IMR-90 (cell line): Measurements from ENCODE around the gene TDRD6. TPM values are rescaled to one million over a fixed set of nuclear protein-coding genes. Genes with fewer than 3 reads are reported as not detected.
A peak's percentile ranks its signal among the peaks of the same experiment; 100 is the strongest.

ENCODE experiments used
- ATAC-seq: fragments of 200-7000 bp; cut with Tn5 transposase; 2 replicates; pipeline ENCODE4 v1.9.1; 2020; ENCODE audit warnings: low read depth, mild to moderate bottlenecking, moderate library complexity
- BruUV-seq: library from RNA; stranded (reverse); fragments of 400-500 nt; replicated peaks from 2 replicates; lab custom pipeline; 2021; lab: Mats Ljungman, UMichigan
- CTCF ChIA-PET: fragments of 300-600 bp; formaldehyde crosslinking; extraction: SDS; loops from one replicate; lab custom pipeline; 2021; ENCODE audit warnings: antibody characterized with exemption; lab: Yijun Ruan, JAX
- POLR2A ChIA-PET: fragments of 300-600 bp; sonication (Branson Sonifier 250); formaldehyde crosslinking; loops from one replicate; lab custom pipeline; 2022; ENCODE audit warnings: antibody characterized with exemption; ENCODE audit not compliant: unreplicated experiment; lab: Charles Lee
- DNase-seq: peaks from one replicate; pipeline ENCODE4 v3.0.0; 2013
- H2AFZ ChIP-seq: replicated peaks from 2 replicates; pipeline ENCODE3; 2013; ENCODE audit warnings: low read length, mild to moderate bottlenecking; ENCODE audit not compliant: poor library complexity
- H2AK5ac ChIP-seq: 2 replicates; pipeline ENCODE4 v1.6.1; 2013; ENCODE audit warnings: low read depth, low read length, inconsistent platforms
- H2AK9ac ChIP-seq: replicated peaks from 2 replicates; pipeline ENCODE3; 2013; ENCODE audit warnings: mild to moderate bottlenecking, low read depth, low read length, moderate library complexity; ENCODE audit not compliant: poor library complexity
- H2BK120ac ChIP-seq: 2 replicates; pipeline ENCODE4 v1.6.1; 2013; ENCODE audit warnings: low read depth, low read length, inconsistent platforms
- H2BK15ac ChIP-seq: 3 replicates; pipeline ENCODE4 v1.6.1; 2013; ENCODE audit warnings: low read depth, low read length, inconsistent platforms
- H2BK20ac ChIP-seq: 2 replicates; pipeline ENCODE4 v1.6.1; 2013; ENCODE audit warnings: low read depth, mild to moderate bottlenecking, inconsistent platforms, low read length, moderate library complexity
- H2BK5ac ChIP-seq: 2 replicates; pipeline ENCODE4 v1.6.1; 2013; ENCODE audit warnings: mild to moderate bottlenecking, low read depth, low read length, inconsistent platforms; ENCODE audit not compliant: poor library complexity, severe bottlenecking
- H3K14ac ChIP-seq: replicated peaks from 2 replicates; pipeline ENCODE4 v1.6.1; 2013; ENCODE audit warnings: low read depth, low read length, inconsistent platforms
- H3K18ac ChIP-seq: 2 replicates; pipeline ENCODE4 v1.6.1; 2013; ENCODE audit warnings: low read depth, low read length, control low read depth
- H3K23ac ChIP-seq: 2 replicates; pipeline ENCODE4 v1.6.1; 2013; ENCODE audit warnings: low read depth, low read length, inconsistent platforms
- H3K27ac ChIP-seq: 2 replicates; pipeline ENCODE4 v1.5.1; 2013; ENCODE audit warnings: mild to moderate bottlenecking, control low read depth, low read length; ENCODE audit not compliant: insufficient read depth
- H3K27me3 ChIP-seq: 2 replicates; pipeline ENCODE4 v1.6.1; 2013; ENCODE audit warnings: low read length; ENCODE audit not compliant: control insufficient read depth, insufficient read depth
- H3K36me3 ChIP-seq: 2 replicates; pipeline ENCODE4 v1.6.1; 2013; ENCODE audit warnings: low read length, mixed read lengths; ENCODE audit not compliant: control insufficient read depth, insufficient read depth
- H3K4ac ChIP-seq: 2 replicates; pipeline ENCODE4 v1.6.1; 2013; ENCODE audit warnings: low read depth, low read length, inconsistent platforms
- H3K4me1 ChIP-seq: 2 replicates; pipeline ENCODE4 v1.6.1; 2013; ENCODE audit warnings: low read length, mixed read lengths; ENCODE audit not compliant: control insufficient read depth, insufficient read depth
- H3K4me2 ChIP-seq: 2 replicates; pipeline ENCODE4 v1.6.1; 2013; ENCODE audit warnings: low read depth, mild to moderate bottlenecking, control low read depth, low read length, moderate library complexity
- H3K4me3 ChIP-seq: 2 replicates; pipeline ENCODE4 v1.5.1; 2013; ENCODE audit warnings: low read depth, mild to moderate bottlenecking, control low read depth, low read length, moderate library complexity; ENCODE audit not compliant: insufficient read depth
- H3K56ac ChIP-seq: 2 replicates; pipeline ENCODE4 v1.6.1; 2013; ENCODE audit warnings: low read length, inconsistent platforms; ENCODE audit not compliant: insufficient read depth; ENCODE audit errors: extremely low read depth
- H3K79me1 ChIP-seq, 2 experiments: 2 replicates each; pipeline ENCODE4 v1.6.1; 2013; ENCODE audit warnings: low read length in 2 of 2, inconsistent platforms in 1 of 2, low read depth in 1 of 2
- H3K9ac ChIP-seq: 2 replicates; pipeline ENCODE4 v1.6.1; 2013; ENCODE audit warnings: low read depth, low read length, control low read depth
- H3K9me1 ChIP-seq: 2 replicates; pipeline ENCODE4 v1.6.1; 2013; ENCODE audit warnings: low read length, inconsistent platforms; ENCODE audit not compliant: insufficient read depth
- H3K9me3 ChIP-seq: 2 replicates; pipeline ENCODE4 v1.6.1; 2013; ENCODE audit warnings: low read length; ENCODE audit not compliant: control insufficient read depth, insufficient read depth
- H4K20me1 ChIP-seq: 2 replicates; pipeline ENCODE4 v1.6.1; 2013; ENCODE audit warnings: low read length, inconsistent platforms; ENCODE audit not compliant: insufficient read depth
- H4K5ac ChIP-seq: 2 replicates; pipeline ENCODE4 v1.6.1; 2013; ENCODE audit warnings: mild to moderate bottlenecking, low read depth, low read length, control low read depth
- H4K8ac ChIP-seq, 2 experiments: 2 replicates each; pipeline ENCODE4 v1.6.1; 2013; ENCODE audit warnings: low read depth in 2 of 2, low read length in 2 of 2, control low read depth in 1 of 2, inconsistent platforms in 1 of 2
- H4K91ac ChIP-seq: 2 replicates; pipeline ENCODE4 v1.6.1; 2013; ENCODE audit warnings: low read depth, low read length, inconsistent platforms; ENCODE audit not compliant: insufficient read depth
- CHD1 ChIP-seq: IDR thresholded peaks from 2 replicates; pipeline ENCODE4 v1.6.1; 2012; ENCODE audit warnings: low read depth, low read length, improper control_type of control experiment
- CTCF ChIP-seq: conservative IDR thresholded peaks from 2 replicates; pipeline ENCODE4 v1.5.1; 2012; ENCODE audit warnings: mild to moderate bottlenecking, low read depth, low read length, improper control_type of control experiment
- FOS ChIP-seq: fragments of 150-350 bp; IDR thresholded peaks from 2 replicates; pipeline ENCODE4 v1.6.1; 2016; ENCODE audit warnings: low read depth, low read length
- MAZ ChIP-seq: IDR thresholded peaks from 2 replicates; pipeline ENCODE4 v1.6.1; 2012; ENCODE audit warnings: low read depth, mild to moderate bottlenecking, low read length, improper control_type of control experiment, moderate library complexity, borderline replicate concordance
- MXI1 ChIP-seq: IDR thresholded peaks from 2 replicates; pipeline ENCODE4 v1.6.1; 2012; ENCODE audit warnings: low read depth, mild to moderate bottlenecking, low read length, moderate library complexity, borderline replicate concordance
- RFX5 ChIP-seq: IDR thresholded peaks from 2 replicates; pipeline ENCODE4 v1.8.0; 2012; ENCODE audit warnings: low read depth, mild to moderate bottlenecking, low read length, moderate library complexity
- SMC3 ChIP-seq: fragments of 150-350 bp; IDR thresholded peaks from 2 replicates; pipeline ENCODE4 v1.6.1; 2016; ENCODE audit warnings: low read depth, mild to moderate bottlenecking, antibody characterized with exemption, low read length, moderate library complexity
- WGBS, 2 experiments: methylation state at CpG; one replicate each; pipeline versions ENCODE4 v1.1.5 to v1.1.7; 2013; ENCODE audit warnings: missing lambda C conversion rate in 2 of 2; ENCODE audit not compliant: insufficient read length in 1 of 2; ENCODE audit errors: extremely low coverage in 2 of 2; 5-methylcytosine and 5-hydroxymethylcytosine counted together
- dilution Hi-C: fragments of 300-500 bp; cut with HindIII; formaldehyde crosslinking; loops from one replicate; pipeline ENCODE4 v1.14.3; 2018; ENCODE audit warnings: low sequenced_read_pairs; ENCODE audit not compliant: unreplicated experiment
- in situ Hi-C: fragments of 300-500 bp; cut with MboI; formaldehyde crosslinking; loops from 3 replicates; pipeline ENCODE4 v1.14.3; 2019; ENCODE audit warnings: low sequenced_read_pairs, inconsistent platforms, mixed read lengths
- intact Hi-C: fragments of 100-400 bp; cut with micrococcal nuclease; formaldehyde crosslinking; loops from 2 replicates; pipeline ENCODE4 v1.10.0; 2022
- polyA plus RNA-seq, 3 experiments: library from polyadenylated mRNA; depleted of rRNA; stranded (reverse); fragments of >200 nt; gene quantifications; 2 replicates each; pipeline ENCODE4 v1.2.3, GENCODE V29; 2012; ENCODE audit warnings: low replicate concordance in 1 of 3
- total RNA-seq: library from RNA; depleted of rRNA; stranded (reverse); fragments of >200 nt; gene quantifications from 2 replicates; pipeline ENCODE4 v1.2.3, GENCODE V29; 2012

Gene TDRD6
- total and polyA plus RNA-seq, 2 of the 4 experiments (the other 2 are of a cell fraction) = not detected

- 60% methylated on average over 1 of the region's 2 CpGs; no CpG with 5 or more reads in 1 of the 2 experiments for WGBS, 2 experiments
- Histone ChIP-seq H3K4ac (no peak overlapping the region), H2BK120ac (no peak overlapping the region), H3K9me3 (no peaks in the 10 kb centered on the region), H3K4me3 (no peak overlapping the region), H4K20me1 (no peaks in the 10 kb centered on the region), H2AK9ac (no peak overlapping the region), H2AK5ac (no peak overlapping the region), H3K27ac (no peak overlapping the region), H3K27me3 (peaks cover 30% of the 10 kb centered on the region), H3K4me2 (no peak overlapping the region), H2AFZ (peak overlapping the region; percentile 34), H4K5ac (no peak overlapping the region), H2BK5ac (no peak overlapping the region), H3K79me1 (no peaks in the 10 kb centered on the region), H3K14ac (no peak overlapping the region), H4K8ac (no peak overlapping the region), H3K18ac (no peak overlapping the region), H3K56ac (no peak overlapping the region), H3K9me1 (no peaks in the 10 kb centered on the region), H4K91ac (no peak overlapping the region), H2BK20ac (no peak overlapping the region), H3K4me1 (0 out of 2 replicates have a peak, but pooled peaks cover 2% of the 10 kb centered on the region), H3K36me3 (no peaks in the 10 kb centered on the region), H3K9ac (no peak overlapping the region), H3K23ac (no peak overlapping the region), H2BK15ac (no peak overlapping the region)
- no peak for DNase-seq
- no TSS peak for BruUV-seq
- in situ Hi-C loops (no loop called here), dilution Hi-C loops (no loop called here), intact Hi-C loops (no loop called here)
- POLR2A ChIA-PET = no interaction called here
- TF ChIP-seq MAZ = no peak
- no peak for TF ChIP-seq RFX5
- no peak for TF ChIP-seq FOS
- no peak for TF ChIP-seq SMC3
- no peak for TF ChIP-seq CTCF
- TF ChIP-seq CHD1 = no peak
- no peak for TF ChIP-seq MXI1
- ATAC-seq = no peak
- CTCF ChIA-PET = no interaction called here
Observed at GRCh38 chr6:46733341-46733801, 45.7 kb downstream of the TDRD6 start.
